HUES48 (cell line): Measurements from ENCODE around the gene UBASH3B.

ENCODE experiments used
- H3K27ac ChIP-seq: one replicate; pipeline ENCODE4 v1.7.0; 2013; ENCODE audit warnings: low read depth, low read length, inconsistent platforms
- H3K27me3 ChIP-seq: 2 replicates; pipeline ENCODE4 v1.6.1; 2013; ENCODE audit warnings: mild to moderate bottlenecking, low read length; ENCODE audit not compliant: control insufficient read depth, insufficient read depth
- H3K36me3 ChIP-seq: 2 replicates; pipeline ENCODE4 v1.6.1; 2013; ENCODE audit warnings: low read length; ENCODE audit not compliant: control insufficient read depth, insufficient read depth
- H3K4me1 ChIP-seq: 2 replicates; pipeline ENCODE4 v1.6.1; 2013; ENCODE audit warnings: mild to moderate bottlenecking, low read length; ENCODE audit not compliant: control insufficient read depth, insufficient read depth
- H3K4me3 ChIP-seq: 2 replicates; pipeline ENCODE4 v1.5.1; 2013; ENCODE audit warnings: mild to moderate bottlenecking, low read depth, low read length
- H3K9ac ChIP-seq: 2 replicates; pipeline ENCODE4 v1.6.1; 2013; ENCODE audit warnings: mild to moderate bottlenecking, low read depth, low read length, moderate library complexity
- H3K9me3 ChIP-seq: 2 replicates; pipeline ENCODE4 v1.6.1; 2013; ENCODE audit warnings: low read length; ENCODE audit not compliant: control insufficient read depth, insufficient read depth

Gene UBASH3B

GRCh38 chr11:122695076-122695615, 39.6 kb downstream of the UBASH3B start:
- Histone ChIP-seq H3K9ac (no peak overlapping the region), H3K9me3 (no peaks in the 10 kb centered on the region), H3K27me3 (no peaks in the 10 kb centered on the region), H3K4me1 (peaks cover 18% of the 10 kb centered on the region), H3K4me3 (no peak overlapping the region), H3K27ac (no peak overlapping the region), H3K36me3 (no peaks in the 10 kb centered on the region)

GRCh38 chr11:122696662-122697061, 41.1 kb downstream of the UBASH3B start:
- no peak overlapping the region for H3K9ac ChIP-seq
- H3K27ac ChIP-seq: no peak overlapping the region
- H3K27me3 ChIP-seq: no peaks in the 10 kb centered on the region
- no peak overlapping the region for H3K4me3 ChIP-seq
- H3K36me3 ChIP-seq: no peaks in the 10 kb centered on the region
- H3K4me1 ChIP-seq: peaks cover 11% of the 10 kb centered on the region
- H3K9me3 ChIP-seq: no peaks in the 10 kb centered on the region

- H3K9ac ChIP-seq: no peak overlapping the region
- H3K4me3 ChIP-seq: no peak overlapping the region
- H3K27ac ChIP-seq: no peak overlapping the region
- H3K36me3 ChIP-seq: no peaks in the 10 kb centered on the region
- no peaks in the 10 kb centered on the region for H3K27me3 ChIP-seq
- H3K4me1 ChIP-seq: 0 out of 2 replicates have a peak, but pooled peaks cover under 1% of the 10 kb centered on the region
- H3K9me3 ChIP-seq: no peaks in the 10 kb centered on the region
Observed at GRCh38 chr11:122697636-122698167, 42.2 kb downstream of the UBASH3B start.

- Histone ChIP-seq H3K27ac (no peak overlapping the region), H3K9ac (no peak overlapping the region), H3K4me1 (no peaks in the 10 kb centered on the region)
Observed at GRCh38 chr11:122698392-122698791, 42.9 kb downstream of the UBASH3B start.

GRCh38 chr11:122700666-122701065, 45.1 kb downstream of the UBASH3B start:
- no peaks in the 10 kb centered on the region for H3K9me3 ChIP-seq
- H3K36me3 ChIP-seq: no peaks in the 10 kb centered on the region
- H3K4me1 ChIP-seq: no peaks in the 10 kb centered on the region
- H3K27me3 ChIP-seq: no peaks in the 10 kb centered on the region
- no peak overlapping the region for H3K9ac ChIP-seq
- no peak overlapping the region for H3K27ac ChIP-seq
- H3K4me3 ChIP-seq: no peak overlapping the region

More at GRCh38 chr11:122698392-122698791, 42.9 kb downstream of the UBASH3B start:
- H3K27me3 ChIP-seq: no peaks in the 10 kb centered on the region
- H3K36me3 ChIP-seq: no peaks in the 10 kb centered on the region
- H3K4me3 ChIP-seq: no peak overlapping the region
- no peaks in the 10 kb centered on the region for H3K9me3 ChIP-seq

GRCh38 chr11:122701143-122701542, 45.6 kb downstream of the UBASH3B start:
- Histone ChIP-seq H3K4me1 (no peaks in the 10 kb centered on the region), H3K9ac (no peak overlapping the region), H3K27ac (no peak overlapping the region), H3K36me3 (no peaks in the 10 kb centered on the region), H3K9me3 (no peaks in the 10 kb centered on the region), H3K27me3 (no peaks in the 10 kb centered on the region), H3K4me3 (no peak overlapping the region)

GRCh38 chr11:122703541-122704272, 48.2 kb downstream of the UBASH3B start:
- no peaks in the 10 kb centered on the region for H3K9me3 ChIP-seq
- H3K27ac ChIP-seq: no peak overlapping the region
- H3K36me3 ChIP-seq: no peaks in the 10 kb centered on the region
- H3K9ac ChIP-seq: no peak overlapping the region
- H3K27me3 ChIP-seq: no peaks in the 10 kb centered on the region
- no peak overlapping the region for H3K4me3 ChIP-seq
- H3K4me1 ChIP-seq: no peaks in the 10 kb centered on the region

- Histone ChIP-seq H3K9ac (no peak overlapping the region), H3K9me3 (no peaks in the 10 kb centered on the region), H3K27me3 (no peaks in the 10 kb centered on the region), H3K36me3 (no peaks in the 10 kb centered on the region), H3K4me3 (no peak overlapping the region), H3K27ac (no peak overlapping the region), H3K4me1 (no peaks in the 10 kb centered on the region)
Observed at GRCh38 chr11:122705396-122705795, 49.9 kb downstream of the UBASH3B start.

- Histone ChIP-seq H3K4me1 (no peaks in the 10 kb centered on the region), H3K4me3 (no peak overlapping the region), H3K9ac (no peak overlapping the region), H3K36me3 (no peaks in the 10 kb centered on the region), H3K27ac (no peak overlapping the region), H3K9me3 (no peaks in the 10 kb centered on the region), H3K27me3 (no peaks in the 10 kb centered on the region)
Observed at GRCh38 chr11:122706291-122707088, 51.0 kb downstream of the UBASH3B start.

GRCh38 chr11:122707111-122707510, 51.6 kb downstream of the UBASH3B start:
- Histone ChIP-seq H3K9me3 (no peaks in the 10 kb centered on the region), H3K36me3 (no peaks in the 10 kb centered on the region), H3K27me3 (no peaks in the 10 kb centered on the region), H3K27ac (no peak overlapping the region), H3K4me1 (no peaks in the 10 kb centered on the region), H3K9ac (no peak overlapping the region), H3K4me3 (no peak overlapping the region)

GRCh38 chr11:122707901-122708300, 52.4 kb downstream of the UBASH3B start:
- no peaks in the 10 kb centered on the region for H3K36me3 ChIP-seq
- H3K9ac ChIP-seq: no peak overlapping the region
- H3K27ac ChIP-seq: no peak overlapping the region

More at GRCh38 chr11:122707901-122708300, 52.4 kb downstream of the UBASH3B start:
- H3K9me3 ChIP-seq: no peaks in the 10 kb centered on the region
- H3K4me3 ChIP-seq: no peak overlapping the region
- H3K27me3 ChIP-seq: no peaks in the 10 kb centered on the region
- no peaks in the 10 kb centered on the region for H3K4me1 ChIP-seq
